ENCODE results near the gene ABCB4. TPM values are rescaled to one million over a fixed set of nuclear protein-coding genes. Genes with fewer than 3 reads are reported as not detected.
"Not testable (repeated sequence)": the region's sequence is repeated elsewhere in the genome, so short reads cannot be mapped to it uniquely, and the experiment has no call there.

ABCB4 gene
- total RNA-seq, 4 donors from 2014 or later = 0.38 to 0.76 TPM; not detected in 2

DNA sequence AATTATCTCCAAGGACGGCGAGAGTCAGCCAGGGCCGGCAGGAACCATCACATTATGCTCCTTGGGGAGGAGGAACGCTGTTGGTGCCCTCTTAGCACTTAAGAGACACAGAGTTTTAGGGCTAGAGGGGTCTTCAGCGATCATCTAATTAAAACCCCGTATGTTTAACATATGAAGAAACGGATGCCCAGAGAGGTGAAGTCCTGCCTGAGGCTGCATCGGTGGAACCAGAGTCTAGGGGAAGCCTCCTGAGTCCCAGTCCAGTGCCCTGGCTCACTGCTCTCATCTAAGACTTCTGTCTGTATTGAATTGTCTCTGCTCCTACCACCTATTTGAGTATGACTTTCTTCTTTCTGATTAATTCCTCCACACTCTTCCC lies 688 bp upstream of the ABCB4 start:
- Histone ChIP-seq H3K4me3 (peak overlapping the region in 3 of 4 donors; percentile 35 to 73 (median 52)), H3K9me3 (no peaks in the 10 kb centered on the region), H3K4me1 (peaks cover 0 to 19% (median 3%) of the 10 kb centered on the region in 3 donors), H3K27me3 (peaks cover 0 to 37% (median 0%) of the 10 kb centered on the region in 4 donors), H3K36me3 (no peaks in the 10 kb centered on the region), H3K27ac (no peak overlapping the region)
- no peak for DNase-seq
- TF ChIP-seq, protein P1, sequence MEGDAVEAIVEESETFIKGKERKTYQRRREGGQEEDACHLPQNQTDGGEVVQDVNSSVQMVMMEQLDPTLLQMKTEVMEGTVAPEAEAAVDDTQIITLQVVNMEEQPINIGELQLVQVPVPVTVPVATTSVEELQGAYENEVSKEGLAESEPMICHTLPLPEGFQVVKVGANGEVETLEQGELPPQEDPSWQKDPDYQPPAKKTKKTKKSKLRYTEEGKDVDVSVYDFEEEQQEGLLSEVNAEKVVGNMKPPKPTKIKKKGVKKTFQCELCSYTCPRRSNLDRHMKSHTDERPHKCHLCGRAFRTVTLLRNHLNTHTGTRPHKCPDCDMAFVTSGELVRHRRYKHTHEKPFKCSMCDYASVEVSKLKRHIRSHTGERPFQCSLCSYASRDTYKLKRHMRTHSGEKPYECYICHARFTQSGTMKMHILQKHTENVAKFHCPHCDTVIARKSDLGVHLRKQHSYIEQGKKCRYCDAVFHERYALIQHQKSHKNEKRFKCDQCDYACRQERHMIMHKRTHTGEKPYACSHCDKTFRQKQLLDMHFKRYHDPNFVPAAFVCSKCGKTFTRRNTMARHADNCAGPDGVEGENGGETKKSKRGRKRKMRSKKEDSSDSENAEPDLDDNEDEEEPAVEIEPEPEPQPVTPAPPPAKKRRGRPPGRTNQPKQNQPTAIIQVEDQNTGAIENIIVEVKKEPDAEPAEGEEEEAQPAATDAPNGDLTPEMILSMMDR (IDR thresholded peaks at IDR 0.05) = no peak
- no peak for TF ChIP-seq POLR2A (IDR thresholded peaks at IDR 0.05)
- WGBS, 2 donors = 62 to 65% methylated on average over 6 to 8 of the region's 8 CpGs
- intact Hi-C loops (cut with DNase I) = no loop called here

DNA sequence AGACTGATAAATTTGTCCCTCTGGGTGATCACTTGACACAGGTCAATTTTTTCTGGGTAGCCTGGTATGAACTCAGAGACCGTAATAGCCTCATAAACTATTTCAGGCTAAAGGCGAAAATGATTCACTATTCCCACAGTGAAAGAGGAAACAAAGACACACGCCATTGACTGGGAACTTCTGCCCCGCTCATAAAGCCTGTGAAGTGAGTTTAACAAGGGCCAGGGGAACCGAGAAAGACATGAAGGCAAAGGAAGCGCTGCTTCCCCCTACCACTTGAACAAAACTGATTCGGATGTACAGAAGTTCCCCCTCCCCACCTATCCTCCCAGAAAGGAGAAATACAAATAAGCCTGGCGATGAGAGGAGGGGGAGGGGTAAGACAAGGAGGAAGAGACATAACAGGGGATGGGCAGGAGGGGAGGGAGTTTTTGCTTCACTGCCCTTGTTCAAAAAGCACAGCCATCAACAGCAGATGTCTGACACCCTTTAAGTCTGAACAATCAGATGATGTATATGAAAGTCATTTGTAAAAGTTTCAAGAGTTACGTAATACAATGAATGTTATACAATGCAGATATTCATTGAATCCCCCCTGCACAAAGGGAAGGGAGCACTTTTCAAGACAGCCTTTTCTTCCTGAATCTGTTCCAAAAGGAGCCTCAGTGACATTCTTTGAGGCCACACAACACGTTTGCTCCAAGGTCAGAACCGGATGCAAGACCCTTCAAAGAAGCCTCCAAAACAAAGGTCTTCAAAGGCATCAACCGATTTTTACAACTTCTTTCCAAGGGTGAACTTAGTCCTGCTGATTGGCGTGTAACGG lies 734 bp downstream of the ABCB4 start:
- intact Hi-C loops (cut with DNase I) = no loop called here
- WGBS, 2 donors = 27 to 31% methylated on average over 12 of the region's 14 CpGs
- Histone ChIP-seq H3K4me3 (peak overlapping the region; percentile 30 to 73 (median 44)), H3K27ac (peak overlapping the region in 1 of 4 donors; percentile 37), H3K4me1 (peaks cover 0 to 19% (median 3%) of the 10 kb centered on the region in 3 donors), H3K36me3 (no peaks in the 10 kb centered on the region), H3K9me3 (no peaks in the 10 kb centered on the region), H3K27me3 (peaks cover 0 to 37% (median 0%) of the 10 kb centered on the region in 4 donors)
- no peak for TF ChIP-seq POLR2A (IDR thresholded peaks at IDR 0.05)
- TF ChIP-seq, protein P1 (IDR thresholded peaks at IDR 0.05) = no peak
- DNase-seq = no peak

DNA sequence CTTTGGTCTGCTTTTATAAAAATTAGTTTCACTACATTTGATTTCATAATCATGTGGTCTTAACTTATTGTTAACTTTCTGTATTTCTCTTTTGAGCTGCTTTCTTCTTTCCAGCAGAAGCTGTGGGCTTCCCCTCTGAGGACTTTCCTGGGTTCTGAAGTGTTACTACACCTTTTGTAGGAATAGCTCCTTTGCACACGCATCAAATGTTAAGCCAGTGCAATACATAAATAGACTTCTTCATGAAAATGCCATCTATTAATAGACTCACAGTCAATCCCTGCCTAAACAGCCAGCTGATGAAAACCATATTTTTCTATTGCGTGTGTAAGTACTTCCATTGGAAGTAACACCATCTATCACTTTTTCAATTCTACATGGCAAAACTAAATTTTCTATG lies 1.5 kb downstream of the ABCB4 start:
- TF ChIP-seq, protein P1 (IDR thresholded peaks at IDR 0.05) = no peak
- TF ChIP-seq POLR2A (IDR thresholded peaks at IDR 0.05) = no peak
- WGBS, 2 donors = 41 to 44% methylated on average over 2 of the region's 2 CpGs
- no peak for DNase-seq
- no peak overlapping the region for H3K4me3 ChIP-seq
- H3K27ac ChIP-seq = no peak overlapping the region
- no peaks in the 10 kb centered on the region for H3K9me3 ChIP-seq
- peaks cover 0 to 19% (median 3%) of the 10 kb centered on the region in 3 donors for H3K4me1 ChIP-seq
- intact Hi-C loops (cut with DNase I) = no loop called here
- H3K36me3 ChIP-seq = no peaks in the 10 kb centered on the region
- peaks cover 0 to 37% (median 0%) of the 10 kb centered on the region in 4 donors for H3K27me3 ChIP-seq

DNA sequence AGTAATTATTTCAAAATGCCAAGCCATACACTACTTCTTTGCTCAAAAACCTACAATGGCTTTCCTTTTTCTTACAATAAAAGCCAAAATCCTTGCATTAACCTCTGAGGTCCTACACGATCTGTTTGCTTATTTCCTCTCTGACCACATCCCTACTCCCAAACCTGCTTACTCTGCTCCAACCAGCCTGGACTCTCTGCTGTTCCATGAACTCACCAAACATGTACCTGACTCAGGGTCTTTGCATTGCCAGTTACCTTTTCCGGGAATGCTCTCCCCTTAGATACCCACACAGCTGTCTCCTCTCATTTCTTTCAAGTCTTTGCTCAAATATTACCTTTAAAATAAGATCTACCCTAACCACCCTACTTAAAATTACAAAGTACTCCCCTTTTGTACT lies 2.3 kb downstream of the ABCB4 start:
- WGBS, 2 donors = 59 to 60% methylated on average over 2 of the region's 2 CpGs
- intact Hi-C loops (cut with DNase I) = no loop called here
- TF ChIP-seq POLR2A (IDR thresholded peaks at IDR 0.05) = no peak
- TF ChIP-seq, protein P1 (IDR thresholded peaks at IDR 0.05) = no peak
- Histone ChIP-seq H3K4me1 (peaks cover 0 to 19% (median 3%) of the 10 kb centered on the region in 3 donors), H3K9me3 (no peaks in the 10 kb centered on the region), H3K36me3 (no peaks in the 10 kb centered on the region), H3K27me3 (peaks cover 0 to 37% (median 0%) of the 10 kb centered on the region in 4 donors), H3K4me3 (no peak overlapping the region), H3K27ac (no peak overlapping the region)
- DNase-seq = no peak

DNA sequence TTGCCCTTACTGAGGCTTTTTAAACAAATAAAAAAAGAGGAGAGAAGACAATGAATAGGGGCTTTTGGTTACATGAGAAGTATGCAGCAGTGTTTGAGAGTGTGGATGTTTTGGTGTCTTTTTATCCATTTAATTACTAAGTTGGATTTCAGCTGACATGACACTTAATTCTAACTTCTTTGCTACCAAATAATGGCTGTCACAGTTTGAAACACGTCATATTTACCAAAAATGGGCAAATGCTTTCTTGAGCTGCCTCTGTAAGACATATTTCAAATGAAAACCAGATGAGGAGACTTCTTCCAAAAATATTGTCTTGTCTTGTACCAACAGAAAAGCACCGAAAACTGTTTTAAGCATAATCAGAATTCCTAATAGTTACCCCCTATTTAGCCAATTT lies 4.0 kb downstream of the ABCB4 start:
- WGBS, 2 donors = 60 to 64% methylated on average over 2 of the region's 2 CpGs
- intact Hi-C loops (cut with DNase I) = no loop called here

DNA sequence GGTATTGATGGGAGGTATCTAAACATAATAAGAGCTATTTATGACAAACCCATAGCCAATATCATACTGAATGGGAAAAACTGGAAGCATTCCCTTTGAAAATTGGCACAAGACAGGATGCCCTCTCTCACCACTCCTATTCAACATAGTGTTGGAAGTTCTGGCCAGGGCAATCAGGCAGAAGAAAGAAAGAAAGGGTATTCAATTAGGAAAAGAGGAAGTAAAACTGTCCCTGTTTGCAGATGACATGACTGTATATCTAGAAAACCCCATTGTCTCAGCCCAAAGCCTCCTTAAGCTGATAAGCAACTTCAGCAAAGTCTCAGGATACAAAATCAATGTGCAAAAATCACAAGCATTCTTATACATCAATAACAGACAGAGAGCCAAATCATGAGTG lies 6.3 kb downstream of the ABCB4 start:
- H3K4me3 ChIP-seq; H3K4me1 ChIP-seq; H3K27me3 ChIP-seq; DNase-seq; H3K9me3 ChIP-seq; H3K27ac ChIP-seq; H3K36me3 ChIP-seq; intact Hi-C loops (cut with DNase I): not testable (repeated sequence)

More for the DNA sequence above, 4.0 kb downstream of the ABCB4 start:
- Histone ChIP-seq H3K4me3 (no peak overlapping the region), H3K36me3 (no peaks in the 10 kb centered on the region), H3K27ac (no peak overlapping the region), H3K4me1 (peaks cover 0 to 19% (median 3%) of the 10 kb centered on the region in 3 donors), H3K9me3 (no peaks in the 10 kb centered on the region), H3K27me3 (peaks cover 0 to 29% (median 0%) of the 10 kb centered on the region in 4 donors)
- TF ChIP-seq POLR2A (IDR thresholded peaks at IDR 0.05) = no peak
- TF ChIP-seq, protein P1 (IDR thresholded peaks at IDR 0.05) = no peak
- DNase-seq = no peak

DNA sequence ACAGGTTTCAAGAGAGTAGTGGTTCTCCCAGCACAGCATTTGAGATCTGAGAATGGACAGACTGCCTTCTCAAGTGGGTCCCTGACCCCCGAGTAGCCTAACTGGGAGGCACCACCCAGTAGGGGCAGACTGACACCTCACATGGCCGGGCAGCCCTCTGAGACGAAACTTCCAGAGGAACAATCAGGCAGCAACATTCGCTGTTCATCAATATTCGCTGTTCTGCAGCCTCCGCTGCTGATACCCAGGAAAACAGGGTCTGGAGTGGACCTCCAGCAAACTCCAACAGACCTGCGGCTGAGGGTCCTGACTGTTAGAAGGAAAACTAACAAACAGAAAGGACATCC lies 10.0 kb downstream of the ABCB4 start:
- no CpG with 5 or more reads among the region's 7 CpGs for WGBS, 2 donors
- intact Hi-C loops (cut with DNase I); H3K9me3 ChIP-seq; H3K4me3 ChIP-seq; H3K27ac ChIP-seq; H3K4me1 ChIP-seq; DNase-seq; H3K27me3 ChIP-seq; H3K36me3 ChIP-seq: not testable (repeated sequence)
